SJCRH30 (cell line): Measurements from ENCODE around the gene MYO3A. TPM values are rescaled to one million over a fixed set of nuclear protein-coding genes. Genes with fewer than 3 reads are reported as not detected.
"Not testable (repeated sequence)": the region's sequence is repeated elsewhere in the genome, so short reads cannot be mapped to it uniquely, and the experiment has no call there.

Experiments used
- DNase-seq, 2 experiments: peaks; one replicate each; pipeline ENCODE4 v3.0.0-alpha.2; 2015 to 2020
- H3K27ac ChIP-seq: fragments of 250-450 bp; sonication (Bioruptor Pico); 2 replicates; pipeline ENCODE4 v1.5.1; 2020; ENCODE audit warnings: mild to moderate bottlenecking, moderate library complexity
- H3K27me3 ChIP-seq: fragments of 250-450 bp; sonication (Bioruptor Pico); 2 replicates; pipeline ENCODE4 v1.5.1; 2020; ENCODE audit warnings: mild to moderate bottlenecking, moderate library complexity
- H3K36me3 ChIP-seq: fragments of 250-450 bp; sonication (Bioruptor Pico); 2 replicates; pipeline ENCODE4 v1.5.1; 2020; ENCODE audit warnings: mild to moderate bottlenecking, moderate library complexity
- H3K4me1 ChIP-seq: fragments of 250-450 bp; sonication (Bioruptor Pico); 2 replicates; pipeline ENCODE4 v1.5.1; 2020; ENCODE audit warnings: mild to moderate bottlenecking, moderate library complexity
- H3K4me3 ChIP-seq: fragments of 250-450 bp; sonication (Bioruptor Pico); 2 replicates; pipeline ENCODE4 v1.5.1; 2020; ENCODE audit warnings: mild to moderate bottlenecking, moderate library complexity
- H3K9me3 ChIP-seq: fragments of 250-450 bp; sonication (Bioruptor Pico); replicated peaks from 2 replicates; pipeline ENCODE4 v1.5.1; 2020; ENCODE audit warnings: mild to moderate bottlenecking, moderate library complexity
- total RNA-seq: library from RNA; depleted of rRNA; stranded (reverse); fragments of >200 nt; shearing (Covaris generic); gene quantifications from 2 replicates; pipeline ENCODE4 v1.2.3, GENCODE V29; 2014

MYO3A gene
- total RNA-seq, 1 experiment from 2014 or later: not detected

GRCh38 chr10:26087666-26088065, 153.6 kb downstream of the MYO3A start:
- Histone ChIP-seq H3K4me1 (no peaks in the 10 kb centered on the region), H3K36me3 (no peaks in the 10 kb centered on the region), H3K9me3 (no peaks in the 10 kb centered on the region), H3K27ac (no peak overlapping the region), H3K4me3 (no peak overlapping the region), H3K27me3 (peaks cover 8% of the 10 kb centered on the region)
- DNase-seq: no peak

- H3K4me1 ChIP-seq: no peaks in the 10 kb centered on the region
- H3K4me3 ChIP-seq: no peak overlapping the region
- no peaks in the 10 kb centered on the region for H3K9me3 ChIP-seq
- H3K27ac ChIP-seq: no peak overlapping the region
- peaks cover 8% of the 10 kb centered on the region; the same call in 1 of the 2 replicates for H3K27me3 ChIP-seq
- DNase-seq: no peak
- H3K36me3 ChIP-seq: no peaks in the 10 kb centered on the region
Measured at GRCh38 chr10:26090026-26090425, 156.0 kb downstream of the MYO3A start.

GRCh38 chr10:26090762-26091161, 156.7 kb downstream of the MYO3A start:
- Histone ChIP-seq H3K27me3 (peaks cover 2% of the 10 kb centered on the region; the same call in 1 of the 2 replicates), H3K4me1 (no peaks in the 10 kb centered on the region), H3K4me3 (no peak overlapping the region), H3K9me3 (no peaks in the 10 kb centered on the region), H3K36me3 (no peaks in the 10 kb centered on the region), H3K27ac (no peak overlapping the region)
- peak in 1 of 2 experiments; percentile 2 for DNase-seq

- DNase-seq: no peak
- H3K4me3 ChIP-seq: no peak overlapping the region
- no peaks in the 10 kb centered on the region for H3K27me3 ChIP-seq
- H3K27ac ChIP-seq: no peak overlapping the region
- peaks cover 3% of the 10 kb centered on the region; the same call in 1 of the 2 replicates for H3K9me3 ChIP-seq
- H3K4me1 ChIP-seq: no peaks in the 10 kb centered on the region
- no peaks in the 10 kb centered on the region for H3K36me3 ChIP-seq
Measured at GRCh38 chr10:26093229-26093628, 159.2 kb downstream of the MYO3A start.

- Histone ChIP-seq H3K4me1 (no peaks in the 10 kb centered on the region), H3K27ac (no peak overlapping the region), H3K9me3 (peaks cover 3% of the 10 kb centered on the region; the same call in 1 of the 2 replicates), H3K4me3 (no peak overlapping the region), H3K36me3 (no peaks in the 10 kb centered on the region), H3K27me3 (no peaks in the 10 kb centered on the region)
- no peak for DNase-seq
Measured at GRCh38 chr10:26095781-26096180, 161.8 kb downstream of the MYO3A start.

- not testable (repeated sequence) for H3K4me3 ChIP-seq, H3K36me3 ChIP-seq, H3K27me3 ChIP-seq, H3K27ac ChIP-seq, DNase-seq, H3K9me3 ChIP-seq, H3K4me1 ChIP-seq
Measured at GRCh38 chr10:26097549-26097948, 163.5 kb downstream of the MYO3A start.

GRCh38 chr10:26112532-26112931, 178.5 kb downstream of the MYO3A start:
- H3K4me3 ChIP-seq: no peak overlapping the region
- H3K36me3 ChIP-seq: no peaks in the 10 kb centered on the region
- DNase-seq: no peak

GRCh38 chr10:26138613-26139012, 204.6 kb downstream of the MYO3A start:
- no peak overlapping the region for H3K4me3 ChIP-seq
- no peak overlapping the region for H3K27ac ChIP-seq
- no peaks in the 10 kb centered on the region for H3K9me3 ChIP-seq
- no peaks in the 10 kb centered on the region for H3K36me3 ChIP-seq
- peaks cover 7% of the 10 kb centered on the region; the same call in 1 of the 2 replicates for H3K27me3 ChIP-seq
- no peaks in the 10 kb centered on the region for H3K4me1 ChIP-seq
- no peak for DNase-seq

More at GRCh38 chr10:26112532-26112931, 178.5 kb downstream of the MYO3A start:
- H3K27me3 ChIP-seq: peaks cover 19% of the 10 kb centered on the region; the same call in 1 of the 2 replicates
- H3K27ac ChIP-seq: no peak overlapping the region
- no peaks in the 10 kb centered on the region for H3K4me1 ChIP-seq
- H3K9me3 ChIP-seq: no peaks in the 10 kb centered on the region

- Histone ChIP-seq H3K9me3 (no peaks in the 10 kb centered on the region), H3K4me1 (no peaks in the 10 kb centered on the region), H3K27me3 (no peaks in the 10 kb centered on the region), H3K4me3 (no peak overlapping the region), H3K36me3 (no peaks in the 10 kb centered on the region), H3K27ac (no peak overlapping the region)
- DNase-seq: peak; percentile 48 to 68
Measured at GRCh38 chr10:26156019-26156418, 222.0 kb downstream of the MYO3A start.

GRCh38 chr10:26157734-26158133, 223.7 kb downstream of the MYO3A start:
- Histone ChIP-seq H3K4me1 (no peaks in the 10 kb centered on the region), H3K9me3 (no peaks in the 10 kb centered on the region), H3K4me3 (no peak overlapping the region), H3K27ac (no peak overlapping the region), H3K36me3 (no peaks in the 10 kb centered on the region), H3K27me3 (peaks cover 10% of the 10 kb centered on the region; the same call in 1 of the 2 replicates)
- no peak for DNase-seq

GRCh38 chr10:26169466-26169865, 235.4 kb downstream of the MYO3A start:
- no peak overlapping the region for H3K27ac ChIP-seq
- H3K4me3 ChIP-seq: no peak overlapping the region
- peaks cover 19% of the 10 kb centered on the region for H3K27me3 ChIP-seq
- H3K9me3 ChIP-seq: no peaks in the 10 kb centered on the region
- no peak for DNase-seq
- H3K36me3 ChIP-seq: no peaks in the 10 kb centered on the region
- H3K4me1 ChIP-seq: no peaks in the 10 kb centered on the region

- Histone ChIP-seq H3K27ac (no peak overlapping the region), H3K4me1 (no peaks in the 10 kb centered on the region), H3K27me3 (peaks cover 22% of the 10 kb centered on the region), H3K4me3 (no peak overlapping the region), H3K36me3 (no peaks in the 10 kb centered on the region), H3K9me3 (no peaks in the 10 kb centered on the region)
- no peak for DNase-seq
Measured at GRCh38 chr10:26172131-26172530, 238.1 kb downstream of the MYO3A start.

GRCh38 chr10:26173837-26174236, 239.8 kb downstream of the MYO3A start:
- Histone ChIP-seq H3K36me3 (no peaks in the 10 kb centered on the region), H3K4me1 (no peaks in the 10 kb centered on the region), H3K4me3 (no peak overlapping the region), H3K27me3 (peaks cover 23% of the 10 kb centered on the region), H3K27ac (no peak overlapping the region), H3K9me3 (no peaks in the 10 kb centered on the region)
- no peak for DNase-seq

- DNase-seq: no peak
- Histone ChIP-seq H3K4me1 (no peaks in the 10 kb centered on the region), H3K27me3 (peaks cover 20% of the 10 kb centered on the region), H3K9me3 (no peaks in the 10 kb centered on the region), H3K4me3 (no peak overlapping the region), H3K27ac (no peak overlapping the region), H3K36me3 (no peaks in the 10 kb centered on the region)
Measured at GRCh38 chr10:26177341-26177740, 243.3 kb downstream of the MYO3A start.

- Histone ChIP-seq H3K27ac (no peak overlapping the region), H3K4me1 (no peaks in the 10 kb centered on the region), H3K9me3 (no peaks in the 10 kb centered on the region), H3K27me3 (peaks cover 6% of the 10 kb centered on the region; the same call in 1 of the 2 replicates), H3K4me3 (no peak overlapping the region), H3K36me3 (no peaks in the 10 kb centered on the region)
- DNase-seq: no peak
Measured at GRCh38 chr10:26194275-26194674, 260.2 kb downstream of the MYO3A start.

GRCh38 chr10:26197248-26197647, 263.2 kb downstream of the MYO3A start:
- Histone ChIP-seq H3K9me3 (no peaks in the 10 kb centered on the region), H3K4me1 (no peaks in the 10 kb centered on the region)
- DNase-seq: no peak

More at GRCh38 chr10:26197248-26197647, 263.2 kb downstream of the MYO3A start:
- Histone ChIP-seq H3K27ac (no peak overlapping the region), H3K4me3 (no peak overlapping the region), H3K36me3 (no peaks in the 10 kb centered on the region), H3K27me3 (peaks cover 6% of the 10 kb centered on the region; the same call in 1 of the 2 replicates)
